Measurements from ENCODE around the gene ZACN.
"Not testable (repeated sequence)": the region's sequence is repeated elsewhere in the genome, so short reads cannot be mapped to it uniquely, and the experiment has no call there.

Gene ZACN

DNA sequence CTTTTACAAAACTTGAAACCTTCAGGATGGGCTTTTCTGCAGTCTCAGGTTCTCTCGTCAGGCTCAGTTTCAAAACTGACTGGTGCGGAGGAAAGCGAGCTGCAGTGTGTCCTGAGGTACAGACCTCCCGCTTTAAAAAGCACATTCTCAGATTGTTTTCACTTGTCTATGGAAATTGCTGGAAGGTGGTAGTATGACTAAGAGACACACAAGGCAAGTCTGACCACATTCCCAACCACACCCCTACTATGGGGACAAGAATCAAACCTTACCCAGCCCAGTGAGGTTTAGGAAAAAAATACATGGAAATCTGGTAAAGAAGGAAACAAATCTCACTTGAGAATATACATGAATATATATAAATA, 24.9 kb upstream of the ZACN start:
- no peak for DNase-seq

DNA sequence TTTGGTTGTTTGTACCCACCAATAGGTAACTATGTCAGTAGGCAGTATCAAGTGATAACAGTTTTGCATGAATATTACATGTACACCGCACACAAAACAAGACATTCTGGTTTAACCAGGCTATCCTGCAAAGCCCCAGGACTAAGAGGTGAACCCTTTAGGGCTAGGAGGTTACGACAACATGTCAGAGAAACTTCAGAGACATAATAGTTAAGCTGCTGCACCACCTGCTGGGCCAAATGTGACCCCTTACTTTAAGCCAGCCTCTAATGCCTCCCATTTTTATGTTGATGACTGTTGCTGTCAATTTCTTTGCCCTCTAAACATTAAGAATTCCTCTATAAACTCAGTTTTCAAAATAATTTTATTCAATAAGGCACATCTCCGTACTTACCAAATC, 22.1 kb upstream of the ZACN start:
- no peak for DNase-seq

DNA sequence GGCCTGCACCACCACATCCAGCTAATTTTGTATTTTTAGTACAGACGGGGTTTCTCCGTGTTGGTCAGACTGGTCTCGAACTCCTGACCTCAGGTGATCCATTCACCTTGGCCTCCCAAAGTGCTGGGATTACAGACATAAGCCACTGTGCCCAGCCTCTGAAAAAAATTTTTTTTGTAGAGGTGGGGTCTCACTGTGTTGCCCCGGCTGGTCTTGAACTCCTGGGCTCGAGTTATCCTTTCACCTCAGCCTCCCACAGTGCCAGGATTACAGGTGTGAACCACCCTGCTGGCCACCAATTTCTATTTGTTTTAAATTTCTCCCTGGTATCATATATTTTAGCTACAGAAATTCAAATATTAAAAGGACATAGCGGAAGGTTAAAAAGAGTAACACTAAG, 20.7 kb upstream of the ZACN start:
- DNase-seq: not testable (repeated sequence)

DNA sequence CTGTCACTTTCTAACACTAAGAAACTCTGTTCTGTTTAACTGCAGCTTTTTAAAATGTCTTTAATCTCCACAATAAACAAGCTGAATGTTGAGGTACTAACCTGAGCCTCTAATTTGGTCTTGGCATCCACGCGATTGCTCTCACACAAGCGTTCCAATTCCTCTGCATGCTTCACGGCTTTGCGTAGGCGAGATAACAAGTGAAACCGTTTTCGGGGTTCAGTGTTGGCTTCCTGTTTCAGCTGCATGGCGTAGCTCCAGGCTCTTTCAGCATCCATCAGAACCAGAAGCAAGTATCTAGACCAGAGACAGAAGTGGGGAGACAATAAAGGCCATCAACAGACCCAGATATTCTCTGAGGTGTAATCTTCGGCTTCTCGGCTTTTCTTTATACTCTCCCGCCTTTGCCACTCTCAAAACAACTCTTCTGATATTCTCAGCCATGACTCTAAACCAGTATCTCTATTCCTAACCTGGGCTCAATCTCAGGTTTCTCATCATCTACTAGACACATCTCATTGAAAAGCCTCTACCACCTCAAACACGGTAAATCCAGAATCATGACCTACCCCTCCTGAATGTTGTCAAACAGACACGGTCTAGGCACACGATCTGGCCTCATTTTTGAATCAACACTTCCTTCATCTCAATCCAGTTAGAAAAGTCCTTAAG, 15.0 kb upstream of the ZACN start:
- no peak for DNase-seq

DNA sequence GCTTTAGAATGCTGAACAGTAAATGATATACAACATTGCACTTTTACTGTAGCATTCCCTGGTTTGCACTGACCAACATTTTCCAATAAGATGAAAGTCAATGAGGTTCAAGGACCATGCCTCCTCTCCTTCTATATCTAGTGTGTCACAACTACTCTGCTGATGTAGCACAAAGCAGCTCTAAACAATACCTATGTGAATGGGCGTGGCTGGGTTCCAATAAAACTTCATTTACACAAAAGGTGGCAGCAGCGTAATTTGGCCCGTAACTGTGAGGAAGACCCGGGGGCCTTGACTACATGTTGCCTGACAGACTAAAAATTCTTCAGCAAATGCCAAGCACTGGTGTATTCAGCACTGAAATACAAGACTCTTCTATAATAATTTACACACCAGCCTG, 13.2 kb upstream of the ZACN start:
- DNase-seq: no peak

DNA sequence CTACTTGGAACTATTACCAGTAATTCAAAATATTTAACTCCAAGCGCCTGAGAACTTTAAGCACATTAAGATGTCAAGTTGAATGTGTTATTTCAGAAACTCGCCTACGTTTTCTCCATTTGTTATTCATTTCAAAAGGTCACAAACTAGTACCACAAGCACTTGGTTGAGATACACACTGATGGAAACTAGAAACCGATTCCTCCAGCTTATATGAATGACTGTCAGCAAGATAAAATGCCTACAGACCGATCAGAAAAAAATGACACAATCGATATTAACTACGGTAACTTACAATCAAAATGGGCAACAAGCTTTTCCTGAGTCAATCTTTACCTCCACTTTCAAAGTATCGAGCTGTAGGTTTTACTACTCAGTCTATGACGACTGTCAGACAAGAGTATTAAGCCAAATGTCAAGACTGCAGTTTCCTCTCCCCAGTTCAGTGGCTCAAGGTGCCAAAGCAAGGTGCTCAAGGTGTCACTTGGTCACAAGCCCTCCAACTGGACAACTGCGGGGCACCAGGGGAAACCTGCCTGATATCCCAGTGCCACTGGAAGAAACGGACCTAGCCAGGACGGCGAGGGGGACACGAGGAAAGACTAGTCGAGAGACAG, 7.3 kb upstream of the ZACN start:
- DNase-seq: no peak

DNA sequence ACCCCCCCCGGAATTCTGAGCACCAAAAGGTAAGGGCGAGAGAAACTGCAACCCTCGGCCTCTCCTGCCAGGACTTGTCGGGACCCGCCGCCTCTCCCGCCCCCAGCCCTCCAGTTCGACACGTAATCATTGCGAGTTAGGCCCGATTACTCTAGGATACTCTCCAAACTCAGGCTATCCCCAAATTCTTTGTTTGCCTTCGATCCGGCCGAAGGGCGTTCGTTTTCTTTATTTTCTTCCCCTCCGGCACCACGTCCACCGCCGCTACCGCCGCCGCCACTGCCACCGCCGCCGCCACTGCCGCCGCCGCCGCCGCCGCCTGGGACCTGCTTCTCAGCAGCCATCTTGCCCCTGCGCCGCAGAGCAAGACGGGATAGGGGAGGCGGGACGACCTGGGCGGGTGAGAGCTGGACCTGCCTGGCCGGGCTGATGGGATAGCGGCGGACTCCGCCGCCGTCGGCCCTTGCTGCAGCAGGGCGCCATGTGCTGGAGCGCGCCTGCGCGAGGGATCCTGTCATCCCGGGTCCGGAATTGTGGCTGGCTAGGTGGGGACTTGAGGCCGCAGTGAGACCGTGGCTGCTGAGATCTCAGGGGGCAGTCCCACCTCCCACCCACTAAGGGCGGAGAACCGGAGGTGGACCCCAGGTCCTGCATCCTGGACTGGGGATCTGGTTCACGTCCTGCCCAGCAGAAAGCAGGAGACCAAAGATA, 6.7 kb upstream of the ZACN start, which contains the start of gene SRP68:
SRP68 (minus strand) TSS at position 370 of the 711 bp plus-strand sequence; CDS start at position 344, 26 bp downstream.
- DNase-seq: peak; percentile 53 to 95 (median 91)

DNA sequence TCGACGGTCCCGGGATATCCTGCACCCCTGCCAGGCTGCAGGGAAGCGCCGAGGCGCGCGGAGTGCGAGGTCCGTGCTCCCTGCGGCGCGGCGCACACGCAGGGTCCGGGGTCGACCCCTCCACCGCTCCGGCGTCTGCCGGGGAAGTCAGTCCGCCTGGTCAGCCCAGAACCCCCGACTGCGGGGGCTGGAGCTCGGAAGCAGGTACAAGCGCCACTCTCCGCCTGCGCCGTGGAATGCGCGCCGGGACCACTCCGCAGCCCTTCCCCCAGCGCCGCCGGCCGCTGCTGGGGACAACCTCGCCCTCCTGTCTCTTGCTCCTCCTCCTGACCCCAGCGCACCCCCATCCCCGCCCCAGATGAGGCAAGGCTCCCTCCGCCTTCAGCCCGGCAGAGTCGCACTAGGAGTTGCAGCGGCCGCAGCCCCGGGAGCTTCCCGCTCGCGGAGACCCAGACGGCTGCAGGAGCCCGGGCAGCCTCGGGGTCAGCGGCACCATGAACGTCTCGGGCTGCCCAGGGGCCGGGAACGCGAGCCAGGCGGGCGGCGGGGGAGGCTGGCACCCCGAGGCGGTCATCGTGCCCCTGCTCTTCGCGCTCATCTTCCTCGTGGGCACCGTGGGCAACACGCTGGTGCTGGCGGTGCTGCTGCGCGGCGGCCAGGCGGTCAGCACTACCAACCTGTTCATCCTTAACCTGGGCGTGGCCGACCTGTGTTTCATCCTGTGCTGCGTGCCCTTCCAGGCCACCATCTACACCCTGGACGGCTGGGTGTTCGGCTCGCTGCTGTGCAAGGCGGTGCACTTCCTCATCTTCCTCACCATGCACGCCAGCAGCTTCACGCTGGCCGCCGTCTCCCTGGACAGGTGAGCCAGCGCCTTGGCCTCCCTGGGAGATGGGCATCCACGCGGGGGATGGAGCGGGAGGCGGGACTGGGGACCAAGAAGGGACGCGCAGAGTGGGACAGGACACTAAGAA, 4.3 kb upstream of the ZACN start, which contains the start of gene GALR2:
GALR2 (plus strand) TSS at position 392 of the 974 bp plus-strand sequence; CDS start at position 495, 103 bp downstream.
- no peak for DNase-seq

DNA sequence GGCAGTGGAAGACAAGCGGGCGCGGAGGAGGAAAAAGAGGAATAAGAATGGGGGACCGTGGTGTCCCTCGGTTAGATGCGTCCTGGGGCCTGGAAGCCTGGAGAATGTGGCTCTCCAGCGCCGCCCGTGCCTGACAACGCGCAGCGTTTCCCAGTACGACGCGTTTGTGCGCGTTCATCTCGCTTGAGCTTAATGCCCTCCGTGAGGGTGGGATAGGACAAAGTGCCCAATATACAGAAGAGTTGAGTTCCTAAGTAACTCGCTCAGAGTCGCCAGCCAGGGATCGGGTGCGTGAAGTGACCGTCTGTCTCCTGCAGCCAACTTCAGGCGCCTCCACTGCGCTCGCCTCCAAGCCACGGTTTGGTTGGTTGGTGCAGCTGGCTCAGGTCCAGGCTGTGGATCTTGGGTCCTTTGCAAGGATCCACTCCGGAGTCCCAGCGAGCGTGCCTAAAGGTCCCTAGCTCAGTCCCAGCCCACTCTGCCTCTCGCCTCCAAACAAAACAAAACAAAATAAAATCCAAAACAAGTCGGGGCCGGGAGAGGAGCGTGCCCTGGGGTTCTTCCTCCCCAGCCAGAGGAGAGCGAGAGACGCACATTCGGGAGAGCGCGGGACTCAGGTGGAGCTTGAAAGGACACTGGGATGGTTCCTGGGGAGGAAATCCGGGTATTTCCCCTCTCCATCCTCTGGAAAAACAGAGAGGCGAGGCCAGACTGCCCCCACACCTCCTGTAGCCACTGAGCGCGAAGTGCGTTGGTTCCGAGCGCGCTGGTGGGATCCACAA, 3.4 kb upstream of the ZACN start:
- DNase-seq: no peak

DNA sequence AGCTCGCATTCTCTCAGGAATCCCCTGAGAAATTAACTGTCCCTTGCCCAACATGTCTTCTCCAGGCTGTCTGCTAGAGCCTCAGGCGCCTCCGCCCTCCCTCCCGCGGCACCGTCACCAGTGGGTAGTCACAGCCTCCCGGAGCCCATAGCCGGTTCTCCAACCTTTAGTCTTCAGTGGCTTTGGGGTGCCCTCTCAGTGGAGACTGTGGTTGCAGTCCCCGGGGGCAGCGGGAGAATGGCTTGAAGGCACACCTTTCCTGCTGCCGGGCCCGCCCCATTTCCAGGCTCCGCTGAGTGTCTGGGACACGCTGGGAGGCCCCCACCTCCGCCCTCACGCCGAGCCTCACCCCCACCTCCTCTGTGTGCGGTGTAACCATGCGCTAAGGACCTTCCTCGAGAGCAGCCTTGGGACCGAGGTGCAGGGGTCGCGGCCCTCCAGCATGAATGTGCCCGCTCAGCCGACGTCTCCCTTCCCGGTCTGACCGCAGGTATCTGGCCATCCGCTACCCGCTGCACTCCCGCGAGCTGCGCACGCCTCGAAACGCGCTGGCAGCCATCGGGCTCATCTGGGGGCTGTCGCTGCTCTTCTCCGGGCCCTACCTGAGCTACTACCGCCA, 2.7 kb upstream of the ZACN start:
- no peak for DNase-seq

DNA sequence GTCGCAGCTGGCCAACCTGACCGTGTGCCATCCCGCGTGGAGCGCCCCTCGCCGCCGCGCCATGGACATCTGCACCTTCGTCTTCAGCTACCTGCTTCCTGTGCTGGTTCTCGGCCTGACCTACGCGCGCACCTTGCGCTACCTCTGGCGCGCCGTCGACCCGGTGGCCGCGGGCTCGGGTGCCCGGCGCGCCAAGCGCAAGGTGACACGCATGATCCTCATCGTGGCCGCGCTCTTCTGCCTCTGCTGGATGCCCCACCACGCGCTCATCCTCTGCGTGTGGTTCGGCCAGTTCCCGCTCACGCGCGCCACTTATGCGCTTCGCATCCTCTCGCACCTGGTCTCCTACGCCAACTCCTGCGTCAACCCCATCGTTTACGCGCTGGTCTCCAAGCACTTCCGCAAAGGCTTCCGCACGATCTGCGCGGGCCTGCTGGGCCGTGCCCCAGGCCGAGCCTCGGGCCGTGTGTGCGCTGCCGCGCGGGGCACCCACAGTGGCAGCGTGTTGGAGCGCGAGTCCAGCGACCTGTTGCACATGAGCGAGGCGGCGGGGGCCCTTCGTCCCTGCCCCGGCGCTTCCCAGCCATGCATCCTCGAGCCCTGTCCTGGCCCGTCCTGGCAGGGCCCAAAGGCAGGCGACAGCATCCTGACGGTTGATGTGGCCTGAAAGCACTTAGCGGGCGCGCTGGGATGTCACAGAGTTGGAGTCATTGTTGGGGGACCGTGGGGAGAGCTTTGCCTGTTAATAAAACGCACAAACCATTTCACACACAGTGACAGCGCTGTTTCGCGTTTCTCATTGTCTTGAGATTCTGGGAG, 2.0 kb upstream of the ZACN start:
- no peak for DNase-seq

DNA sequence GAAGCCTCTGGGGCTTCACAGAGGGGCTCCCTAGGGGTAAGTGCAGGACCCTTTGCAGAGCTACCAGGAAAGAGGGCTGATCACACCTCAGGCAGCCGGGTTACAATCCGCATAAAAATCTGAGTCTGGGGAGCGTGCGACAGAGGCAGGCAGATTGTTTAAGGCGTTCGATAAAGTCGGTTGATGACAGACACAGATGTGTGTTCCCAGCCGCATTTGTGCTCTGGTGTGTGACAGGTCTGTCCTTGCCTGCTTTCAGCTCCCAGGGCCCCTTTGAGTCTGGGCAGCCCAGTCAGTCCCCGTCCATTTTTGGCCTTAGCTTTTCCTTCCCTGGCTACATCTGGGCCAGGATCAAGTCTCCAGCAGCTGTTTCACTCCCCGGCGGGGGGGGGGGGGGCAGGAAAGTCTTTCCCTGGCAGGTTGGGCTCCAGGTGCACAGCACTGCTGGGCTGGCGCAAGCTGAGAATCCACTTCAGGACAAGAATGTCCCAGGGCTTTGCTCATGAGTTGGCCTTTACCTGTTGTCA, 1.3 kb upstream of the ZACN start:
- no peak for DNase-seq

DNA sequence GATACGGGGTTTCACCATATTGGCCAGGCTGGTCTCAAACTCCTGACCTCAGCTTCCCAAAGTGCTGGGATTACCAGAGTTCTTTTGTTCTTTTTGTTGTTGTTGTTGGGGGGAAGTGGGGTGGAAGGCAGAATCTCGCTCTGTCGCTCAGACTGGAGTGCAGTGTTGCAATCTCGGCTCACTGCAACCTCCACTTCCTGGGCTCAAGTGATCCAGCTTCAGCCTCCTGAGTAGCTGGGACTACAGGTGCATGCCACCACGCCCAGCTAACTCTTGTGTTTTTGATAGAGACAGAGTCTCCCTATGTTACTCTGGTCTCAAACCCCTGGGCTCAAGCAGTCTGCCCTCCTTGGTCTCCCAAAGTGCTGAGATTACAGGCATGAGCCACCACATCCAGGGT, 612 bp upstream of the ZACN start:
- not testable (repeated sequence) for DNase-seq

DNA sequence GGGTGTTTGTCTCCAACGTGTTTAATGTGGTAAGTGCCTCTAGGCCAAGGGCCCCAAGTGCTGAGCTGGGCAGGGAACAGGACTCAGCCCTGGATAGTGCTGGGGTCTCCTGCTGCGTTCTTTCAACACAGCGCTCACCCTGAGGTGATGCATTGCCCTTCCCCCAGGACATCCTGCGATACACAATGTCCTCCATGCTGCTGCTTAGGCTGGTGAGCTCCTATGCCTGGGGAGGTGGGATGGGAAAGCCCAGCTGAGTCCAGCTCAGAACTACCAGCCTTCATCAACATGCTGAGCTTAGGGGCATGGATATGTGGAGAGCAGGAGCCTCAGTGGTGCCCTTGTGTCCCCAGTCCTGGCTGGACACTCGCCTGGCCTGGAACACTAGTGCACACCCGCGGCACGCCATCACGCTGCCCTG, 563 bp downstream of the ZACN start:
- DNase-seq: no peak

DNA sequence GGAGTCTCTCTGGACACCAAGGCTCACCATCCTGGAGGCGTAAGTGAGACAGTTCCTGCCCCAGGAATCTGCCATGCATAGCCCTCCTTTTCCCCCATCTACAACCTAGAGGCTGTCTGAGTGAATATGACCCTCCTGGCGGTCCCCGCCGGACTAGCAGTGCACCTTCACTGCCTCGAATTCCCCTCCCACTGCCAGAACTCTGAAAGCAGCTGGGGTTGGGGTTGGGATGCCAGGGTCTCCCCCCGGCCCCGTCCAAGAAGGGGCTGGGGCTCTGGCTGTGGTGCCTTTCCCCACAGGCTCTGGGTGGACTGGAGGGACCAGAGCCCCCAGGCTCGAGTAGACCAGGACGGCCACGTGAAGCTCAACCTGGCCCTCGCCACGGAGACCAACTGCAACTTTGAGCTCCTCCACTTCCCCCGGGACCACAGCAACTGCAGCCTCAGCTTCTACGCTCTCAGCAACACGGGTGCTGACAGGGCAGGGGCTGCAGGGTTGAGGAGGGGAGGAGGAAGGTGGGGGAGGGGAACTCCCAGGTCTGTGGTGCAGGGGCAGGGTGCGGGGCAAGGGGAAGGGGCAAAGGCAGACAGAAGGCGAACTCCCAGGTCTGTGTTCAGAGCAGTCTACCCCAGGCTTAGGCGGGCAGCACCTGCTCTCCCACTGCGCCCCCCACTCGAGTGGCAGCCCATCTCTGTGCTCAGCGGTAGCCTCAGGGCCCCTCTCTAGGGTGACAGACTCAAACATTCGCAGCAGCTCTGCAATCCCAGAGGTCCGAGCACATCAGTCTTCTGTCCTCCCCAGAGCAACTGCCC, 1.2 kb downstream of the ZACN start:
- DNase-seq: no peak

DNA sequence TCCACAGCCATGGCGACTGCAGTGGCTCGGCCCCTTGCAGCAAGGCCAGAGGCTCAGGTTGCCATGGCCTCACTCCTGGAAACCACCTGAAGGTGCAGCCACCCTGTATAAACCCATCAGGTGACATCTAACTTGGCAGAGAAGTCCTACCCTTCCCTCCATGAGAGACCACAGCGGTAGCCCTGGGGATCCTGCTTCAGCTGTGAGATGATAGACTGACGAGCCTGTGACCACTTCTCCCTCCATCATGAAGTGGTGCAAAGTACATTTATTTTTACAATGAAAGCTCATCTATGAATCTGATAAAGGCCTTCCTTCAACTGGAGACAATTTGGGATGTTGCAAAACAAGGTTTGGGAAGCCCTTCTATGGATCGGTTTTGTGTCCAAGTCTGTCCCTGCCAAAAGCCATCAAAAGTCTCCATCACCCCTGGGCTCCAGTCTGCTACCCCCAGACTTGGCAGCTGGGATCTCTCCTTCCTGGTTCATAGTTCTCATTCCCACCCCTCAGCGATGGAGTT, 1.8 kb downstream of the ZACN start:
- no peak for DNase-seq

DNA sequence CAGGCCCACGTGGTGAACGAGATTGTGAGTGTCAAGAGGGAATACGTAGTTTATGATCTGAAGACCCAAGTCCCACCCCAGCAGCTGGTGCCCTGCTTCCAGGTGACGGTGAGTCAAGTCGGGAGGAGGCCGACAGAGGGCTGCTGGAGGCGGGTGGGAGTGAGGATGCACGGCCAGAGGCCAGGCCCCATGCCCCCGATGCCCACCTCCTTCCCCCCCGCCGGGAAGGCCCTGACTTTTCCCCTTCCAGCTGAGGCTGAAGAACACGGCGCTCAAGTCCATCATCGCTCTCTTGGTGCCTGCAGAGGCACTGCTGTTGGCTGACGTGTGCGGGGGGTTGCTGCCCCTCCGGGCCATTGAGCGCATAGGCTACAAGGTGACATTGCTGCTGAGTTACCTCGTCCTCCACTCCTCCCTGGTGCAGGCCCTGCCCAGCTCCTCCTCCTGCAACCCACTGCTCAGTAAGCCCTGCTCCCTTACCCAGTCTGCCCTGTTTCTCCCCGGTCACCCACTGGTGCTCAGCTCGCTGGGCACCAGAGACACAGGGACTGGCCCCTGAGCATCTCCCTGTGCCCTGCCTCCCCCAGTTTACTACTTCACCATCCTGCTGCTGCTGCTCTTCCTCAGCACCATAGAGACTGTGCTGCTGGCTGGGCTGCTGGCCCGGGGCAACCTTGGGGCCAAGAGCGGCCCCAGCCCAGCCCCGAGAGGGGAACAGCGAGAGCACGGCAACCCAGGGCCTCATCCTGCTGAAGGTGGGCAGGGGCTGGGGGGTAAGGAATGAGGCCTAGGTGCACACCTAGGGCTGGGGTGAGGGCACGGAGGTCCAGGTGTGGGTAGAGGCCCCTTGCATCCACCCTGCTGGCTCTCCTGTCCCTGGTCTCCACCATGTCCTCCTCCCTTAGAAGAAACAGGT, 2.6 kb downstream of the ZACN start:
- DNase-seq: no peak

Data from C1 segment of cervical spinal cord (tissue), 14 donors.